Upper lobe of left lung (tissue), 4 donors: ENCODE results near the gene PLAAT3.
"Not testable (repeated sequence)": the region's sequence is repeated elsewhere in the genome, so short reads cannot be mapped to it uniquely, and the experiment has no call there.

ENCODE experiments used
- EP300 ChIP-seq, 4 donors: sonication (generic); formaldehyde crosslinking; IDR thresholded peaks; one replicate each; pipeline ENCODE4 v1.5.1; 2017; ENCODE audit warnings: antibody characterized with exemption in 4 of 4, control low read depth in 2 of 4
- POLR2A ChIP-seq, 4 donors: fragments of 450-650 bp; IDR thresholded peaks; one replicate each; pipeline ENCODE4 v1.5.1; 2016 to 2017; ENCODE audit warnings: antibody characterized with exemption in 4 of 4, mild to moderate bottlenecking in 2 of 4
- POLR2AphosphoS5 ChIP-seq, 2 donors: sonication (generic); formaldehyde crosslinking; IDR thresholded peaks; one replicate each; pipeline ENCODE4 v1.5.1; 2017; ENCODE audit warnings: antibody characterized with exemption in 2 of 2
- TF ChIP-seq, protein P1 (sequence below), 6 experiments: fragments of 450-650 bp in 4 of 6; fragments of 200-600 bp in 2 of 6; sonication (generic) in 2 of 6; IDR thresholded peaks; one replicate each; pipeline ENCODE4 v1.5.1; 2016 to 2019; ENCODE audit warnings: antibody characterized with exemption in 6 of 6

DNA sequence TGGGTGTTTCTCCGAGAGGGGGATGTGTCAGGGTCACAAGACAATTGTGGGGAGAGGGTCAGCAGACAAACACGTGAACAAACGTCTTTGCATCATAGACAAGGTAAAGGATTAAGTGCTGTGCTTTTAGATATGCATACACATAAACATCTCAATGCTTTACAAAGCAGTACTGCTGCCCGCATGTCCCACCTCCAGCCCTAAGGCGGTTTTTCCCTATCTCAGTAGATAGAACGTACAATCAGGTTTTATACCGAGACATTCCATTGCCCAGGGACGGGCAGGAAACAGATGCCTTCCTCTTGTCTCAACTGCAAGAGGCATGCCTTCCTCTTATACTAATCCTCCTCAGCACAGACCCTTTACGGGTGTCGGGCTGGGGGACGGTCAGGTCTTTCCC is 86.1 kb downstream of the PLAAT3 start:
- TF ChIP-seq, protein P1, sequence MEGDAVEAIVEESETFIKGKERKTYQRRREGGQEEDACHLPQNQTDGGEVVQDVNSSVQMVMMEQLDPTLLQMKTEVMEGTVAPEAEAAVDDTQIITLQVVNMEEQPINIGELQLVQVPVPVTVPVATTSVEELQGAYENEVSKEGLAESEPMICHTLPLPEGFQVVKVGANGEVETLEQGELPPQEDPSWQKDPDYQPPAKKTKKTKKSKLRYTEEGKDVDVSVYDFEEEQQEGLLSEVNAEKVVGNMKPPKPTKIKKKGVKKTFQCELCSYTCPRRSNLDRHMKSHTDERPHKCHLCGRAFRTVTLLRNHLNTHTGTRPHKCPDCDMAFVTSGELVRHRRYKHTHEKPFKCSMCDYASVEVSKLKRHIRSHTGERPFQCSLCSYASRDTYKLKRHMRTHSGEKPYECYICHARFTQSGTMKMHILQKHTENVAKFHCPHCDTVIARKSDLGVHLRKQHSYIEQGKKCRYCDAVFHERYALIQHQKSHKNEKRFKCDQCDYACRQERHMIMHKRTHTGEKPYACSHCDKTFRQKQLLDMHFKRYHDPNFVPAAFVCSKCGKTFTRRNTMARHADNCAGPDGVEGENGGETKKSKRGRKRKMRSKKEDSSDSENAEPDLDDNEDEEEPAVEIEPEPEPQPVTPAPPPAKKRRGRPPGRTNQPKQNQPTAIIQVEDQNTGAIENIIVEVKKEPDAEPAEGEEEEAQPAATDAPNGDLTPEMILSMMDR (IDR thresholded peaks at IDR 0.05) = not testable (repeated sequence)
- not testable (repeated sequence) for TF ChIP-seq POLR2AphosphoS5, EP300, POLR2A (IDR thresholded peaks at IDR 0.05)
